HepG2 (cell line): ENCODE measurements around the gene TPPP2. TPM values are rescaled to one million over a fixed set of nuclear protein-coding genes. Genes with fewer than 3 reads are reported as not detected.

Experiments
- ATAC-seq: fragments of 200-7000 bp; cut with Tn5 transposase; 3 replicates; pipeline ENCODE4 v1.9.1; 2020; ENCODE audit warnings: mild to moderate bottlenecking, moderate library complexity
- BruUV-seq: library from RNA; stranded (reverse); fragments of 400-500 nt; replicated peaks from 2 replicates; lab custom pipeline; 2021; lab: Mats Ljungman, UMichigan
- CTCF ChIA-PET: fragments of 300-600 bp; formaldehyde crosslinking; extraction: SDS; loops from one replicate; lab custom pipeline; 2021; ENCODE audit warnings: low total read pairs, inconsistent platforms, low intra/inter-chr PET ratio; lab: Yijun Ruan, JAX
- POLR2A ChIA-PET: fragments of 350-600 bp; sonication (Branson Sonifier 250); formaldehyde crosslinking; loops from one replicate; lab custom pipeline; 2020; ENCODE audit warnings: antibody characterized with exemption, inconsistent platforms; lab: Yijun Ruan, JAX
- DNase-seq: peaks from one replicate; pipeline ENCODE4 v3.0.0-alpha.2; 2015; ENCODE audit warnings: low spot score
- FAIRE-seq: peaks from 3 replicates; lab custom pipeline; 2011; peaks lifted over from hg19 to GRCh38; lab: Jason Lieb, UNC
- H2AFZ ChIP-seq: one replicate; pipeline ENCODE4 v1.6.1; 2011; ENCODE audit warnings: low read length, inconsistent platforms
- H3K27ac ChIP-seq: fragments of 300-600 bp; 3 replicates; pipeline ENCODE4 v1.8.0; 2011; ENCODE audit warnings: mixed run types, mild to moderate bottlenecking, mixed read lengths, low read length, inconsistent platforms; ENCODE audit not compliant: insufficient read depth; ENCODE audit errors: extremely low read length
- H3K27me3 ChIP-seq, 2 experiments: fragments of 200-600 bp in 1 of 2; 2 replicates in 1 of 2; 3 replicates in 1 of 2; pipeline versions ENCODE4 v1.6.0 to v1.8.0; 2011; ENCODE audit warnings: low read length in 2 of 2, mild to moderate bottlenecking in 2 of 2, moderate library complexity in 2 of 2, inconsistent platforms in 1 of 2; ENCODE audit not compliant: insufficient read depth in 2 of 2, control insufficient read depth in 1 of 2
- H3K36me3 ChIP-seq, 2 experiments: fragments of 200-600 bp in 1 of 2; replicated peaks in 1 of 2; 2 replicates in 1 of 2; 3 replicates in 1 of 2; pipeline versions ENCODE4 v1.5.1 to v1.8.0; 2011; ENCODE audit warnings: low read length in 2 of 2, inconsistent platforms in 1 of 2; ENCODE audit not compliant: insufficient read depth in 2 of 2, control insufficient read depth in 1 of 2
- H3K4me1 ChIP-seq: 2 replicates; pipeline ENCODE4 v1.5.1; 2012; ENCODE audit warnings: low read length, inconsistent platforms; ENCODE audit not compliant: insufficient read depth
- H3K4me2 ChIP-seq: 2 replicates; pipeline ENCODE4 v1.6.0; 2011; ENCODE audit warnings: low read depth, low read length, inconsistent platforms
- H3K4me3 ChIP-seq, 3 experiments: fragments of 200-600 bp in 1 of 3; sonication (generic), shearing (Covaris generic) in 1 of 3; replicated peaks in 1 of 3; 2 replicates each; pipeline ENCODE4 v1.5.1; 2011 to 2016; ENCODE audit warnings: low read length in 3 of 3, inconsistent platforms in 2 of 3, low read depth in 2 of 3, mild to moderate bottlenecking in 2 of 3, control low read depth in 1 of 3, mixed read lengths in 1 of 3; ENCODE audit not compliant: insufficient read depth in 1 of 3
- H3K79me2 ChIP-seq: one replicate; pipeline ENCODE4 v1.6.1; 2011; ENCODE audit warnings: low read length, inconsistent platforms; ENCODE audit not compliant: insufficient read depth
- H3K9ac ChIP-seq: 2 replicates; pipeline ENCODE4 v1.6.0; 2011; ENCODE audit warnings: mild to moderate bottlenecking, low read depth, low read length, inconsistent platforms; ENCODE audit not compliant: insufficient read depth
- H3K9me3 ChIP-seq: 2 replicates; pipeline ENCODE4 v1.5.1; 2012; ENCODE audit warnings: mild to moderate bottlenecking, low read length
- H4K20me1 ChIP-seq: 2 replicates; pipeline ENCODE4 v1.6.0; 2011; ENCODE audit warnings: inconsistent platforms, mild to moderate bottlenecking, low read length, moderate library complexity; ENCODE audit not compliant: insufficient read depth
- BCL3 ChIP-seq: sonication (generic); formaldehyde crosslinking; IDR thresholded peaks from 2 replicates; pipeline ENCODE4 v1.5.1; 2020; ENCODE audit warnings: mild to moderate bottlenecking, missing genetic modification reagents, moderate library complexity
- CCDC6 ChIP-seq: sonication (generic); formaldehyde crosslinking; IDR thresholded peaks from 2 replicates; pipeline ENCODE4 v1.8.1; 2022; ENCODE audit warnings: mild to moderate bottlenecking, missing genetic modification reagents, moderate library complexity
- ELF1 ChIP-seq: sonication (generic); formaldehyde crosslinking; IDR thresholded peaks from 2 replicates; pipeline ENCODE4 v1.4.0; 2020; ENCODE audit warnings: missing genetic modification reagents
- GZF1 ChIP-seq: sonication (generic); formaldehyde crosslinking; IDR thresholded peaks from 2 replicates; pipeline ENCODE4 v1.5.1; 2020; ENCODE audit warnings: mild to moderate bottlenecking, missing genetic modification reagents
- HOXA3 ChIP-seq: sonication (generic); formaldehyde crosslinking; IDR thresholded peaks from 2 replicates; pipeline ENCODE4 v1.5.0; 2020; ENCODE audit warnings: missing genetic modification reagents
- KLF16 ChIP-seq, 2 experiments: sonication (generic) in 1 of 2; formaldehyde crosslinking in 1 of 2; IDR thresholded peaks; 2 replicates each; pipeline versions ENCODE4 v1.6.1 to v1.8.0; 2016 to 2023; ENCODE audit warnings: missing genetic modification reagents in 2 of 2, missing compliant biosample characterization in 1 of 2
- MEIS1 ChIP-seq: sonication (generic); formaldehyde crosslinking; IDR thresholded peaks from 2 replicates; pipeline ENCODE4 v1.9.0; 2021; ENCODE audit warnings: mild to moderate bottlenecking, missing genetic modification reagents, moderate library complexity, borderline replicate concordance
- PCBP2 ChIP-seq: fragments of 200-400 bp; formaldehyde crosslinking; optimal IDR thresholded peaks from 2 replicates; pipeline ENCODE3; 2018; ENCODE audit warnings: low read length, low read depth; ENCODE audit not compliant: poor library complexity, severe bottlenecking
- RAD21 ChIP-seq: fragments of 450-650 bp; formaldehyde crosslinking; IDR thresholded peaks from 2 replicates; pipeline ENCODE4 v1.5.0; 2020; ENCODE audit warnings: mild to moderate bottlenecking
- SALL1 ChIP-seq: sonication (generic); formaldehyde crosslinking; IDR thresholded peaks from 2 replicates; pipeline ENCODE4 v1.8.0; 2022; ENCODE audit warnings: mild to moderate bottlenecking, missing genetic modification reagents
- SOX6 ChIP-seq, 2 experiments: fragments of 450-650 bp in 1 of 2; sonication (generic) in 1 of 2; formaldehyde crosslinking in 1 of 2; IDR thresholded peaks; 2 replicates each; pipeline versions ENCODE4 v1.4.0 to v1.6.1; 2017 to 2020; ENCODE audit warnings: antibody characterized with exemption in 1 of 2, mild to moderate bottlenecking in 1 of 2, missing genetic modification reagents in 1 of 2
- SP2 ChIP-seq: sonication (generic); formaldehyde crosslinking; IDR thresholded peaks from 2 replicates; pipeline ENCODE4 v1.5.1; 2020; ENCODE audit warnings: mild to moderate bottlenecking, missing genetic modification reagents
- SRF ChIP-seq: IDR thresholded peaks from 2 replicates; pipeline ENCODE4 v1.6.1; 2011; ENCODE audit warnings: mild to moderate bottlenecking, low read depth, low read length, moderate library complexity
- TBP ChIP-seq: sonication (generic); formaldehyde crosslinking; IDR thresholded peaks from 2 replicates; pipeline ENCODE4 v1.5.0; 2020; ENCODE audit warnings: missing genetic modification reagents
- TBX2 ChIP-seq: sonication (generic); formaldehyde crosslinking; IDR thresholded peaks from 2 replicates; pipeline ENCODE4 v1.5.0; 2020; ENCODE audit warnings: missing genetic modification reagents, mild to moderate bottlenecking, borderline replicate concordance
- ZBTB38 ChIP-seq: sonication (generic); formaldehyde crosslinking; IDR thresholded peaks from 2 replicates; pipeline ENCODE4 v1.5.1; 2020; ENCODE audit warnings: mild to moderate bottlenecking, missing genetic modification reagents
- ZIK1 ChIP-seq: sonication (generic); formaldehyde crosslinking; IDR thresholded peaks from 2 replicates; pipeline ENCODE4 v1.5.0; 2020; ENCODE audit warnings: mild to moderate bottlenecking, low read depth, missing genetic modification reagents, borderline replicate concordance
- ZMYM4 ChIP-seq: sonication (generic); formaldehyde crosslinking; IDR thresholded peaks from 2 replicates; pipeline ENCODE4 v1.8.1; 2023; ENCODE audit warnings: mild to moderate bottlenecking, missing genetic modification reagents
- ZNF564 ChIP-seq: sonication (generic); formaldehyde crosslinking; IDR thresholded peaks from 2 replicates; pipeline ENCODE4 v1.8.1; 2023; ENCODE audit warnings: mild to moderate bottlenecking, missing genetic modification reagents
- ZNF598 ChIP-seq: sonication (generic); formaldehyde crosslinking; IDR thresholded peaks from 2 replicates; pipeline ENCODE4 v1.5.1; 2020; ENCODE audit warnings: mild to moderate bottlenecking, missing genetic modification reagents, borderline replicate concordance
- ZNF607 ChIP-seq: sonication (generic); formaldehyde crosslinking; IDR thresholded peaks from 2 replicates; pipeline ENCODE4 v1.5.1; 2020; ENCODE audit warnings: missing genetic modification reagents, mild to moderate bottlenecking, borderline replicate concordance
- ZNF788 ChIP-seq: sonication (generic); formaldehyde crosslinking; IDR thresholded peaks from 2 replicates; pipeline ENCODE4 v1.5.0; 2020; ENCODE audit warnings: mild to moderate bottlenecking, missing genetic modification reagents, borderline replicate concordance
- WGBS: methylation state at CpG from one replicate; pipeline ENCODE4 v1.1.6; 2017; ENCODE audit warnings: low lambda C conversion rate; 5-methylcytosine and 5-hydroxymethylcytosine counted together
- in situ Hi-C: cut with HindIII; loops from 2 replicates; pipeline ENCODE4 v1.10.0; 2017; ENCODE audit warnings: low pct_unique_long_range_greater_than_20kb; ENCODE audit not compliant: extremely low pct_ligation_motif_present
- intact Hi-C: fragments of 100-400 bp; cut with micrococcal nuclease; formaldehyde crosslinking; loops from one replicate; pipeline ENCODE4 v1.10.0; 2022; ENCODE audit not compliant: unreplicated experiment
- polyA plus RNA-seq, 8 experiments: library from polyadenylated mRNA; depleted of rRNA in 3 of 8; stranded (reverse) in 7 of 8; unstranded in 1 of 8; fragments of >200 nt; fragmentation: Illumina TruSeq in 4 of 8; extraction: Trizol in 4 of 8; gene quantifications; 2 replicates each; pipeline versions ENCODE4 v1.2.1 to v1.2.3, GENCODE V29; 2011 to 2016; ENCODE audit warnings: low read depth in 4 of 8, missing spikeins in 1 of 8, mixed read lengths in 1 of 8; ENCODE audit not compliant: insufficient read depth in 1 of 8
- total RNA-seq, 5 experiments: library from RNA; depleted of rRNA; stranded (reverse); fragments of >200 nt; fragmentation: Illumina TruSeq; extraction: Trizol; gene quantifications; 2 replicates each; pipeline ENCODE4 v1.2.3, GENCODE V29; 2016; ENCODE audit warnings: low read depth in 1 of 5

Gene TPPP2
- total and polyA plus RNA-seq, 2 of the 13 experiments (the other 11 are each of a cell fraction or from before 2014, with no cell fraction given) = 0.58 to 4.2 TPM

DNA sequence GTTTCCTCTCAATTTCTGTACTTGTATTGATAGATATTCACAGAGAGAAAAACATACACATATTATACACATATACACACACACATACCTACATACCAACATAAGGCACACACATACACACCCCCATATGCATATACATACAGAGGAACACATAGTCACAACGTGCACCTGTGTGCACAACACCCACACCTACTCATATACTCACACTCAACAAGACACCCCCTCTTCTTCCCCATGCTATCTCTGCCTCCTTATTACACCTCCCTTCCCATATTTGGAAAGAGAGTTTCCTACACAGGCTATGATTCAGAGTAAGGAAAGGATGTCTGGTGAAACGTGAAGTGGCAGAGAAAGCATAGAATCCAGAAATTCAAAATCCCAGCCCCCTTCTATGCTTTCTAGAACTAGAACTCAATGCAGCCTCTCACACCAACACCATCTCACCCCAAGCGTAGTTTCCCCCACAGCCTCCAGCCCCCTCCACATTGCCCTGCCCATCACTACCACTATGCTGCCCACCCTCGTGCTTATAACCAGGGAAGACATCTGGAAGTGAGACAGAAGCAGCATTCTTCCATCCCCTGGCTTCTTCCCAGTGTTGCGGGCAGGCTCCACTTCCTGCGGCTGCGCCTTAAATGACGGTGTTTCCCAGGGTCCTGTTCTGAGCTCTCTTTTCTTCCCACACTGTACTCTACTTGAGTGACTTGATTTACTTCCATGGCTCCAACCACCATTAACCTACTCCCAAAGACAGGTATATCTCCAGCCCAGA, 30.0 kb downstream of the TPPP2 start:
- CTCF ChIA-PET = interaction anchor here (1.9 kb wide), 1 partner anchor 45 kb away, joined by 5 read pairs; no protein-coding TSS in a partner anchor
- no TSS peak for BruUV-seq
- Histone ChIP-seq H2AFZ (no peak overlapping the region), H4K20me1 (no peaks in the 10 kb centered on the region), H3K79me2 (no peaks in the 10 kb centered on the region), H3K27me3 (no peaks in the 10 kb centered on the region), H3K4me3 (no peak overlapping the region), H3K27ac (peak overlapping the region; percentile 71), H3K9ac (no peak overlapping the region), H3K36me3 (no peaks in the 10 kb centered on the region), H3K4me1 (peaks cover 89% of the 10 kb centered on the region), H3K4me2 (peak overlapping the region; percentile 59), H3K9me3 (no peaks in the 10 kb centered on the region)
- no peak for ATAC-seq
- intact Hi-C loops (loop anchor here (5.0 kb wide), 1 partner anchor 378 kb away; the partner anchor contains the start of gene RNASE4), in situ Hi-C loops (no loop called here)
- POLR2A ChIA-PET = interaction anchor here (1.3 to 2.8 kb wide), 5 partner anchors 11 to 45 kb away, joined by 5 to 59 read pairs (median 9); partner anchors contain the start of gene ARHGEF40
- no peak for DNase-seq
- no peak for FAIRE-seq
- 89% methylated on average over 8 of the region's 8 CpGs for WGBS
- TF ChIP-seq HOXA3 (CRISPR knock-in tag) = no peak
- TF ChIP-seq RAD21 (CRISPR knock-in tag) = no peak
- no peak for TF ChIP-seq SP2
- TF ChIP-seq ZNF607 (CRISPR knock-in tag) = no peak
- TF ChIP-seq PCBP2 = no peak
- 0 out of 2 replicates have a peak, but pooled peaks have one; percentile 15 for TF ChIP-seq SRF
- no peak for TF ChIP-seq TBP (CRISPR knock-in tag)
- TF ChIP-seq ZIK1 = no peak
- TF ChIP-seq MEIS1 (CRISPR knock-in tag) = peak; percentile 8; the same call in 1 of the 2 replicates
- no peak for TF ChIP-seq CCDC6
- TF ChIP-seq ZMYM4 (CRISPR knock-in tag) = no peak
- 0 out of 2 replicates have a peak, but pooled peaks have one; percentile 11 for TF ChIP-seq ZNF788 (CRISPR knock-in tag)
- TF ChIP-seq BCL3 (CRISPR knock-in tag) = 0 out of 2 replicates have a peak, but pooled peaks have one; percentile 22
- no peak for TF ChIP-seq ZNF564 (CRISPR knock-in tag)
- TF ChIP-seq SALL1 (CRISPR knock-in tag) = 0 out of 2 replicates have a peak, but pooled peaks have one; percentile 30
- 0 out of 2 replicates have a peak, but pooled peaks have one; percentile 8 for TF ChIP-seq ZNF598 (CRISPR knock-in tag)
- no peak for TF ChIP-seq ELF1 (CRISPR knock-in tag)
- no peak for TF ChIP-seq KLF16 (CRISPR knock-in tag; IDR thresholded peaks at IDR 0.05)
- 0 out of 2 replicates have a peak, but pooled peaks have one; percentile 16 for TF ChIP-seq SOX6 (IDR thresholded peaks at IDR 0.05)
- no peak for TF ChIP-seq SOX6 (CRISPR knock-in tag; IDR thresholded peaks at IDR 0.05)
- TF ChIP-seq ZBTB38 (CRISPR knock-in tag) = peak; percentile 40; the same call in 1 of the 2 replicates
- TF ChIP-seq GZF1 (CRISPR knock-in tag) = peak; percentile 55; the same call in 1 of the 2 replicates
- 0 out of 2 replicates have a peak, but pooled peaks have one; percentile 1 for TF ChIP-seq TBX2 (CRISPR knock-in tag)
